HepG2 (cell line): ENCODE measurements around the gene SLC16A6. TPM values are rescaled to one million over a fixed set of nuclear protein-coding genes. Genes with fewer than 3 reads are reported as not detected.
A peak's percentile ranks its signal among the peaks of the same experiment; 100 is the strongest.

Experiments used
- LCORL ChIP-seq, 2 experiments: fragments of 450-650 bp in 1 of 2; sonication (generic) in 1 of 2; formaldehyde crosslinking in 1 of 2; IDR thresholded peaks; 2 replicates each; pipeline versions ENCODE4 v1.5.0 to v1.6.1; 2017 to 2020; ENCODE audit warnings: antibody characterized with exemption in 1 of 2, missing genetic modification reagents in 1 of 2
- SNAPC4 ChIP-seq: sonication (generic); formaldehyde crosslinking; IDR thresholded peaks from 2 replicates; pipeline ENCODE4 v1.4.0; 2020; ENCODE audit warnings: mild to moderate bottlenecking, missing genetic modification reagents
- ZBTB33 ChIP-seq: sonication (generic); formaldehyde crosslinking; IDR thresholded peaks from 2 replicates; pipeline ENCODE4 v1.4.0; 2020; ENCODE audit warnings: missing genetic modification reagents
- ZNF20 ChIP-seq: sonication (generic); formaldehyde crosslinking; IDR thresholded peaks from 2 replicates; pipeline ENCODE4 v1.4.0; 2020; ENCODE audit warnings: mild to moderate bottlenecking, moderate library complexity, missing genetic modification reagents
- ZNF251 ChIP-seq: sonication (generic); formaldehyde crosslinking; IDR thresholded peaks from 2 replicates; pipeline ENCODE4 v1.9.0; 2021; ENCODE audit warnings: mild to moderate bottlenecking, missing genetic modification reagents
- ZNF460 ChIP-seq: sonication (generic); formaldehyde crosslinking; IDR thresholded peaks from 2 replicates; pipeline ENCODE4 v1.5.1; 2020; ENCODE audit warnings: missing genetic modification reagents, mild to moderate bottlenecking, borderline replicate concordance
- ZNF468 ChIP-seq: sonication (generic); formaldehyde crosslinking; IDR thresholded peaks from 2 replicates; pipeline ENCODE4 v1.8.0; 2022; ENCODE audit warnings: mild to moderate bottlenecking, moderate library complexity, missing genetic modification reagents
- ZNF557 ChIP-seq: sonication (generic); formaldehyde crosslinking; IDR thresholded peaks from 2 replicates; pipeline ENCODE4 v1.4.0; 2020; ENCODE audit warnings: missing genetic modification reagents
- ZNF713 ChIP-seq: sonication (generic); formaldehyde crosslinking; IDR thresholded peaks from 2 replicates; pipeline ENCODE4 v1.4.0; 2020; ENCODE audit warnings: mild to moderate bottlenecking, missing genetic modification reagents
- ZNF780A ChIP-seq: sonication (generic); formaldehyde crosslinking; IDR thresholded peaks from 2 replicates; pipeline ENCODE4 v1.8.0; 2022; ENCODE audit warnings: mild to moderate bottlenecking, missing genetic modification reagents, moderate library complexity
- polyA plus RNA-seq, 8 experiments: library from polyadenylated mRNA; depleted of rRNA in 3 of 8; stranded (reverse) in 7 of 8; unstranded in 1 of 8; fragments of >200 nt; fragmentation: Illumina TruSeq in 4 of 8; extraction: Trizol in 4 of 8; gene quantifications; 2 replicates each; pipeline versions ENCODE4 v1.2.1 to v1.2.3, GENCODE V29; 2011 to 2016; ENCODE audit warnings: low read depth in 4 of 8, missing spikeins in 1 of 8, mixed read lengths in 1 of 8; ENCODE audit not compliant: insufficient read depth in 1 of 8
- total RNA-seq, 5 experiments: library from RNA; depleted of rRNA; stranded (reverse); fragments of >200 nt; fragmentation: Illumina TruSeq; extraction: Trizol; gene quantifications; 2 replicates each; pipeline ENCODE4 v1.2.3, GENCODE V29; 2016; ENCODE audit warnings: low read depth in 1 of 5
- TF ChIP-seq, protein P1 (sequence below): sonication (generic); formaldehyde crosslinking; IDR thresholded peaks from 2 replicates; pipeline ENCODE4 v1.9.0; 2021; ENCODE audit warnings: missing genetic modification reagents, borderline replicate concordance
- TF ChIP-seq, protein P2 (sequence below): sonication (generic); formaldehyde crosslinking; IDR thresholded peaks from 2 replicates; pipeline ENCODE4 v1.9.0; 2021; ENCODE audit warnings: missing genetic modification reagents, mild to moderate bottlenecking, borderline replicate concordance

Gene SLC16A6
- total and polyA plus RNA-seq, 2 of the 13 experiments (the other 11 are each of a cell fraction or from before 2014, with no cell fraction given) = 1.1 to 44.7 TPM

- 0 out of 2 replicates have a peak, but pooled peaks have one; percentile 92 for TF ChIP-seq SNAPC4 (CRISPR knock-in tag)
- TF ChIP-seq ZNF20 (CRISPR knock-in tag) = no peak
- no peak; the same call in 1 of the 2 replicates for TF ChIP-seq LCORL (IDR thresholded peaks at IDR 0.05)
- peak; percentile 83; the same call in 1 of the 2 replicates for TF ChIP-seq LCORL (CRISPR knock-in tag; IDR thresholded peaks at IDR 0.05)
- TF ChIP-seq, protein P1, sequence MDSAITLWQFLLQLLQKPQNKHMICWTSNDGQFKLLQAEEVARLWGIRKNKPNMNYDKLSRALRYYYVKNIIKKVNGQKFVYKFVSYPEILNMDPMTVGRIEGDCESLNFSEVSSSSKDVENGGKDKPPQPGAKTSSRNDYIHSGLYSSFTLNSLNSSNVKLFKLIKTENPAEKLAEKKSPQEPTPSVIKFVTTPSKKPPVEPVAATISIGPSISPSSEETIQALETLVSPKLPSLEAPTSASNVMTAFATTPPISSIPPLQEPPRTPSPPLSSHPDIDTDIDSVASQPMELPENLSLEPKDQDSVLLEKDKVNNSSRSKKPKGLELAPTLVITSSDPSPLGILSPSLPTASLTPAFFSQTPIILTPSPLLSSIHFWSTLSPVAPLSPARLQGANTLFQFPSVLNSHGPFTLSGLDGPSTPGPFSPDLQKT (CRISPR knock-in tag) = no peak
- TF ChIP-seq, protein P2, sequence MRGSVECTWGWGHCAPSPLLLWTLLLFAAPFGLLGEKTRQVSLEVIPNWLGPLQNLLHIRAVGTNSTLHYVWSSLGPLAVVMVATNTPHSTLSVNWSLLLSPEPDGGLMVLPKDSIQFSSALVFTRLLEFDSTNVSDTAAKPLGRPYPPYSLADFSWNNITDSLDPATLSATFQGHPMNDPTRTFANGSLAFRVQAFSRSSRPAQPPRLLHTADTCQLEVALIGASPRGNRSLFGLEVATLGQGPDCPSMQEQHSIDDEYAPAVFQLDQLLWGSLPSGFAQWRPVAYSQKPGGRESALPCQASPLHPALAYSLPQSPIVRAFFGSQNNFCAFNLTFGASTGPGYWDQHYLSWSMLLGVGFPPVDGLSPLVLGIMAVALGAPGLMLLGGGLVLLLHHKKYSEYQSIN (CRISPR knock-in tag) = no peak
- TF ChIP-seq ZNF460 = no peak
- TF ChIP-seq ZBTB33 = no peak; the same call in 1 of the 2 replicates
- no peak for TF ChIP-seq ZNF468 (CRISPR knock-in tag)
- TF ChIP-seq ZNF780A (CRISPR knock-in tag) = peak; percentile 72; the same call in 1 of the 2 replicates
- TF ChIP-seq ZNF557 = no peak
- no peak for TF ChIP-seq ZNF251 (CRISPR knock-in tag)
- no peak for TF ChIP-seq ZNF713
Measured at GRCh38 chr17:68291836-68292688, 1.1 kb upstream of the SLC16A6 start (continued).
